GM23338 (cell line): Measurements from ENCODE around the gene SSR3. TPM values are rescaled to one million over a fixed set of nuclear protein-coding genes. Genes with fewer than 3 reads are reported as not detected.

Experiments
- ATAC-seq: fragments of 200-7000 bp; cut with Tn5 transposase; 3 replicates; pipeline ENCODE4 v1.9.1; 2020
- DNase-seq: peaks from one replicate; pipeline ENCODE4 v3.0.0-alpha.2; 2015; ENCODE audit warnings: low spot score
- H2AFZ ChIP-seq: fragments of 200-600 bp; sonication (generic); 2 replicates; pipeline ENCODE4 v1.8.0; 2016; ENCODE audit warnings: antibody characterized with exemption, mild to moderate bottlenecking, moderate library complexity
- H3F3A ChIP-seq: fragments of 200-600 bp; sonication (generic); replicated peaks from 2 replicates; pipeline ENCODE4 v1.8.0; 2017; ENCODE audit warnings: antibody characterized with exemption, mixed run types, low read depth
- H3K27ac ChIP-seq: fragments of 200-600 bp; sonication (generic); 2 replicates; pipeline ENCODE4 v1.6.1; 2016; ENCODE audit warnings: low read depth
- H3K27me3 ChIP-seq: fragments of 200-600 bp; sonication (generic); 2 replicates; pipeline ENCODE4 v1.8.0; 2016; ENCODE audit warnings: mild to moderate bottlenecking, mixed run types, moderate library complexity; ENCODE audit not compliant: insufficient read depth
- H3K36me3 ChIP-seq: fragments of 200-600 bp; sonication (generic); 2 replicates; pipeline ENCODE4 v1.8.0; 2016; ENCODE audit warnings: mild to moderate bottlenecking; ENCODE audit not compliant: insufficient read depth
- H3K4me1 ChIP-seq: fragments of 200-600 bp; sonication (generic); 2 replicates; pipeline ENCODE4 v1.8.0; 2016; ENCODE audit warnings: mild to moderate bottlenecking, moderate library complexity; ENCODE audit not compliant: insufficient read depth
- H3K4me2 ChIP-seq: fragments of 200-600 bp; sonication (generic); 2 replicates; pipeline ENCODE4 v1.7.1; 2017; ENCODE audit warnings: mixed run types
- H3K4me3 ChIP-seq: fragments of 200-600 bp; sonication (generic); 2 replicates; pipeline ENCODE4 v1.6.1; 2016; ENCODE audit warnings: mixed run types
- H3K79me2 ChIP-seq: fragments of 200-600 bp; sonication (generic); replicated peaks from 2 replicates; pipeline ENCODE4 v1.8.0; 2017; ENCODE audit warnings: mild to moderate bottlenecking; ENCODE audit not compliant: insufficient read depth
- H3K9me2 ChIP-seq: fragments of 200-600 bp; sonication (generic); 2 replicates; pipeline ENCODE4 v1.8.0; 2017; ENCODE audit not compliant: insufficient read depth
- H4K20me1 ChIP-seq: fragments of 200-600 bp; sonication (generic); replicated peaks from 2 replicates; pipeline ENCODE4 v1.8.0; 2017; ENCODE audit warnings: mild to moderate bottlenecking; ENCODE audit not compliant: insufficient read depth
- H3K27ac Mint-ChIP-seq: 2 replicates; pipeline ENCODE4 v1.8.0; 2020; ENCODE audit warnings: inconsistent platforms, mild to moderate bottlenecking, moderate library complexity, mixed read lengths
- H3K27me3 Mint-ChIP-seq: 3 replicates; pipeline ENCODE4 v1.8.0; 2022; ENCODE audit warnings: low read depth, mild to moderate bottlenecking, moderate library complexity, mixed read lengths, inconsistent platforms; ENCODE audit not compliant: insufficient read depth, poor library complexity
- H3K36me3 Mint-ChIP-seq: 3 replicates; pipeline ENCODE4 v1.8.0; 2021; ENCODE audit warnings: low read depth, mild to moderate bottlenecking, inconsistent platforms, moderate library complexity, mixed read lengths
- H3K4me1 Mint-ChIP-seq: 3 replicates; pipeline ENCODE4 v1.8.0; 2020; ENCODE audit warnings: mild to moderate bottlenecking, inconsistent platforms, mixed read lengths
- H3K4me3 Mint-ChIP-seq: 3 replicates; pipeline ENCODE4 v1.8.0; 2021; ENCODE audit warnings: moderate library complexity, mild to moderate bottlenecking, inconsistent platforms, mixed read lengths
- H3K9me3 Mint-ChIP-seq: 3 replicates; pipeline ENCODE4 v1.8.0; 2020; ENCODE audit warnings: moderate library complexity, mild to moderate bottlenecking, inconsistent platforms, mixed read lengths
- CREB1 ChIP-seq: fragments of 250-450 bp; sonication (Bioruptor Pico); IDR thresholded peaks from 2 replicates; pipeline ENCODE4 v1.5.0; 2020; ENCODE audit warnings: low read depth, mild to moderate bottlenecking, moderate library complexity
- CTCF ChIP-seq, 2 experiments: fragments of 200-600 bp in 1 of 2; sonication (generic) in 1 of 2; conservative IDR thresholded peaks; 2 replicates each; pipeline versions ENCODE4 v1.5.1 to v1.6.1; 2016 to 2017; ENCODE audit warnings: antibody characterized with exemption in 2 of 2, low read depth in 2 of 2, mild to moderate bottlenecking in 2 of 2, moderate library complexity in 1 of 2
- ETS1 ChIP-seq: IDR thresholded peaks from 2 replicates; pipeline ENCODE4 v1.6.1; 2016; ENCODE audit warnings: antibody characterized with exemption
- EZH2 ChIP-seq: fragments of 200-600 bp; sonication (generic); IDR thresholded peaks from one replicate; pipeline ENCODE4 v1.8.0; 2017; ENCODE audit warnings: antibody characterized with exemption, mild to moderate bottlenecking, low read depth; ENCODE audit not compliant: unreplicated experiment
- EZH2phosphoT487 ChIP-seq: fragments of 200-600 bp; sonication (generic); IDR thresholded peaks from one replicate; pipeline ENCODE4 v1.8.1; 2018; ENCODE audit warnings: antibody characterized with exemption; ENCODE audit not compliant: unreplicated experiment
- JUNB ChIP-seq: IDR thresholded peaks from one replicate; pipeline ENCODE4 v1.6.1; 2016; ENCODE audit warnings: antibody characterized with exemption; ENCODE audit not compliant: unreplicated experiment
- NANOG ChIP-seq: IDR thresholded peaks from 2 replicates; pipeline ENCODE4 v1.6.1; 2016; ENCODE audit warnings: antibody characterized with exemption, borderline replicate concordance
- POLR2AphosphoS5 ChIP-seq: IDR thresholded peaks from 2 replicates; pipeline ENCODE4 v1.6.1; 2016; ENCODE audit warnings: antibody characterized with exemption, low read depth
- REST ChIP-seq: IDR thresholded peaks from one replicate; pipeline ENCODE4 v1.6.1; 2018; ENCODE audit warnings: antibody characterized with exemption; ENCODE audit not compliant: unreplicated experiment
- STAT1 ChIP-seq: IDR thresholded peaks from one replicate; pipeline ENCODE4 v1.6.1; 2016; ENCODE audit warnings: antibody characterized with exemption; ENCODE audit not compliant: unreplicated experiment
- ZNF114 ChIP-seq: fragments of 250-450 bp; sonication (Bioruptor Pico); IDR thresholded peaks from 2 replicates; pipeline ENCODE4 v1.5.0; 2020; ENCODE audit warnings: mild to moderate bottlenecking, moderate library complexity
- ZNF331 ChIP-seq: fragments of 250-450 bp; sonication (Bioruptor Pico); IDR thresholded peaks from 2 replicates; pipeline ENCODE4 v1.5.0; 2020; ENCODE audit warnings: low read depth, mild to moderate bottlenecking, moderate library complexity
- ZNF462 ChIP-seq: fragments of 250-450 bp; sonication (Bioruptor Pico); IDR thresholded peaks from 2 replicates; pipeline ENCODE4 v1.5.0; 2020; ENCODE audit warnings: mild to moderate bottlenecking, moderate library complexity
- polyA plus RNA-seq: library from polyadenylated mRNA; unstranded; fragments of >200 nt; fragmentation: Nextera tagmentation; extraction: Ambion mirVana; gene quantifications from 2 replicates; pipeline ENCODE4 v1.2.1, GENCODE V29; 2016
- total RNA-seq: library from RNA; depleted of rRNA; stranded (reverse); fragments of >200 nt; shearing (Covaris generic); gene quantifications from 2 replicates; pipeline ENCODE4 v1.2.3, GENCODE V29; 2014

SSR3 gene
- total and polyA plus RNA-seq, 2 experiments from 2014 or later: 143 to 173 TPM

- no peak for ATAC-seq
- Mint-ChIP-seq H3K4me3 (no peak overlapping the region), H3K27ac (no peak overlapping the region), H3K36me3 (no peaks in the 10 kb centered on the region), H3K9me3 (no peaks in the 10 kb centered on the region), H3K27me3 (peaks cover 1% of the 10 kb centered on the region), H3K4me1 (no peaks in the 10 kb centered on the region)
- no peak overlapping the region for H3K4me2 ChIP-seq
- H2AFZ ChIP-seq: no peak overlapping the region
- H4K20me1 ChIP-seq: no peaks in the 10 kb centered on the region
- H3F3A ChIP-seq: no peaks in the 10 kb centered on the region
- H3K79me2 ChIP-seq: no peaks in the 10 kb centered on the region
- H3K4me3 ChIP-seq: no peak overlapping the region
- TF ChIP-seq CREB1 (CRISPR knock-in tag): no peak
- no peak for TF ChIP-seq JUNB
- no peak for TF ChIP-seq ETS1
- TF ChIP-seq CTCF (conservative IDR thresholded peaks at IDR 0.05; ENCODE audit: low read depth in 2 of 2): no peak
- no peak for TF ChIP-seq ZNF331 (CRISPR knock-in tag)
- no peak for TF ChIP-seq STAT1
- TF ChIP-seq EZH2: no peak
- no peak for TF ChIP-seq ZNF114 (CRISPR knock-in tag)
- no peak for TF ChIP-seq ZNF462 (CRISPR knock-in tag)
- TF ChIP-seq NANOG: no peak
- no peak for TF ChIP-seq EZH2phosphoT487
- no peak for TF ChIP-seq REST
- no peak for TF ChIP-seq POLR2AphosphoS5
- no peaks in the 10 kb centered on the region for H3K9me2 ChIP-seq
- H3K27ac ChIP-seq: no peak overlapping the region
- H3K27me3 ChIP-seq: no peaks in the 10 kb centered on the region
- peaks cover 7% of the 10 kb centered on the region for H3K4me1 ChIP-seq
- H3K36me3 ChIP-seq: no peaks in the 10 kb centered on the region
- DNase-seq: no peak
Observed at GRCh38 chr3:156581033-156581432, 26.1 kb upstream of the SSR3 start.
